ENCODE data around the gene SLC35D3.

SLC35D3 gene

DNA sequence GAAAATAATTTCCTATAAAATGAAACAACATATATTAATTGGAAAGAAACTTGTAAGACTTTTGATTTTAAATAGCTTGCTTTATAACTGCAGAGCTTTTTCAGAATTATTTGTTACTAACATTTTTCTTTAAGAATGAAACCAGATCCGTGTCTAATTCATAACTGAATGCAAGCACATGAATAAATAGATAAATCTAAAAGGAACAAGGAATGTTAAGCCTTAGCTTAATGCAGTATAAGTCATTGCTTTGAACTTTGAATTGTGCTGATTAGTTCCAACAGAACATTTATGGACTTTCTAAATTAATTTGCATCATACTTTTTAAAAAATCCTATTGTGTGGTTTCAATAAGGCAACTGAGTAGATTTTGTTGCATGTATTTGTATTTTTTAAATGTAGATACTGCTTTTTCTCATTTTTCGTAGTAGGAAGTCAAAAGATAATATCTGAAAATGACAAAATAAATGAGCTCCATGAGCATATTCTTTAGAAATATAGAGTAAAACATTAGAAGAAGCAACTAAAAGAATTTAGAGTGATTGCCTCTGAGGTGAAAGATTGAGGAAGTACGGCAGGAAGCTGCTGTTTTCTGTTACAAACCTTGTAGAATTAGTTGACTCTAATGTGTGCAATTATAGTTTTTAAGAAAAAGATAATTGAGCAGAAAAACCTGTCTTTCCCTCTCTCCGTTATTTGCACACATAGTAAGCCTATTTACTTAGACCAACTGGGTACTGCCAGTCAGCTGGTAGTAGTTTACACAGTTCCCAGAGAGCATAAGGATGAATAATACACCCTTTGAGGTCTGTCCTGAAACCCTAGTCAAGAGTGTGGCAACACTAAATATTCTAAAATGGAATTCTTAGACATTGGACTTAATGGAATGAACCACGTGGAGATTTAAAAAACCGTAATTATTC, 32.6 kb upstream of the SLC35D3 start:
- POLR2A ChIA-PET: no interaction called here
- DNase-seq (ENCODE audit: low read depth, low spot score): no peak
- CTCF ChIA-PET: no interaction called here
- no peak overlapping the region for H3K4me3 ChIP-seq (ENCODE audit: low read depth, low read length)
- TF ChIP-seq, protein P1, sequence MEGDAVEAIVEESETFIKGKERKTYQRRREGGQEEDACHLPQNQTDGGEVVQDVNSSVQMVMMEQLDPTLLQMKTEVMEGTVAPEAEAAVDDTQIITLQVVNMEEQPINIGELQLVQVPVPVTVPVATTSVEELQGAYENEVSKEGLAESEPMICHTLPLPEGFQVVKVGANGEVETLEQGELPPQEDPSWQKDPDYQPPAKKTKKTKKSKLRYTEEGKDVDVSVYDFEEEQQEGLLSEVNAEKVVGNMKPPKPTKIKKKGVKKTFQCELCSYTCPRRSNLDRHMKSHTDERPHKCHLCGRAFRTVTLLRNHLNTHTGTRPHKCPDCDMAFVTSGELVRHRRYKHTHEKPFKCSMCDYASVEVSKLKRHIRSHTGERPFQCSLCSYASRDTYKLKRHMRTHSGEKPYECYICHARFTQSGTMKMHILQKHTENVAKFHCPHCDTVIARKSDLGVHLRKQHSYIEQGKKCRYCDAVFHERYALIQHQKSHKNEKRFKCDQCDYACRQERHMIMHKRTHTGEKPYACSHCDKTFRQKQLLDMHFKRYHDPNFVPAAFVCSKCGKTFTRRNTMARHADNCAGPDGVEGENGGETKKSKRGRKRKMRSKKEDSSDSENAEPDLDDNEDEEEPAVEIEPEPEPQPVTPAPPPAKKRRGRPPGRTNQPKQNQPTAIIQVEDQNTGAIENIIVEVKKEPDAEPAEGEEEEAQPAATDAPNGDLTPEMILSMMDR (IDR thresholded peaks at IDR 0.05; ENCODE audit: insufficient read depth, low read length, missing control alignments): no peak

DNA sequence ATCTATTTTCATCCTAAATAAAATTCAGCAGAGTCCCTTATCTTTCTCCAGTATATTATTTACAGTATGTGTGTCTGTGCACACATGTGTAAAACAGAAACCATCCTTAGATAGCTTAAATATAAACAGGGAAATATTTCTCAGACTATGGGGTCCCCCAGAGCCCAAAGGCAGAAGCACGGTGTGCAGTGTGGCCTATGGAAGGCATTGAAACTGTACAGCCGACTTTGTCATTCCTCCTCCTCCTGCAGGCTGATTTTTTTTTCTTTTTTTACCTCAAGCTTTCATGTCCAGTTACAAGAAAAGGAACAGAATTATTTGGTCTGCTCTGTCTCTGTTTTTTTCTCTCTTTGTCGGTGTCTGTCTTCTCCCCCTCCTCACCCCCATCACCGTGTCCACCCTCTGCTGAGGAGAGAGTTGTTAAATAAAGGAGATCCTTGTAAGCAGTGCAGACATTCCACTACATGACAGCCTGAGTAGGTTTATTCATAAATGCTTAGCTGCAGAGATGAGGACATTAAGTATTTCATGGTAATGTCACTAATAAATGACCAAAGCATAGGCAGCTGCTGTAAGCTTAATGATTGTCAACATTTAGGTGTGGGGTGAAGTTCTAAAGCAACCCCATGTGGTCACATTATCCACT, 31.8 kb upstream of the SLC35D3 start:
- ChIA-PET POLR2A (no interaction called here), CTCF (no interaction called here)
- TF ChIP-seq, protein P1 (IDR thresholded peaks at IDR 0.05; ENCODE audit: insufficient read depth, low read length, missing control alignments): no peak
- no peak overlapping the region for H3K4me3 ChIP-seq (ENCODE audit: low read depth, low read length)
- DNase-seq (ENCODE audit: low read depth, low spot score): no peak

DNA sequence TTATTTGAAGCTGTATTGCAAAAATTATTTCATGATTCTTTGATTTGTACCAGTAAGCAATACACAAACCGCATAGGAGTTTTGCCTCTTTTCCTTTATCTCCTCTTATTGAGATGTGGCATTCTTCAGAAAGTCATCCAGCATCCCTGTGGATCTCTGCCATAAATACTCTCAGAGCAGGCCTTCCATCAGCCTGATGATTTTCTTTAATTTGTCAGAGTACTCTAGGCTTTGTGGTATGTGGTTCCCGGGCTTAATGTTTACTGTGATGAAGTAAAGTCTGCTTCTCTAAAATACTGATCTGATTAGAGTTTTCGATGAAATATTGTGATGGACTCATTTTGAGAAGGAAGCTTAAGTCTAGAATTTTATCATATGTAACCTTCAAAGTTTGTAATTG, 31.1 kb upstream of the SLC35D3 start:
- ChIA-PET CTCF (no interaction called here), POLR2A (no interaction called here)
- no peak overlapping the region for H3K4me3 ChIP-seq (ENCODE audit: low read depth, low read length)
- TF ChIP-seq, protein P1 (IDR thresholded peaks at IDR 0.05; ENCODE audit: insufficient read depth, low read length, missing control alignments): no peak
- DNase-seq (ENCODE audit: low read depth, low spot score): no peak

DNA sequence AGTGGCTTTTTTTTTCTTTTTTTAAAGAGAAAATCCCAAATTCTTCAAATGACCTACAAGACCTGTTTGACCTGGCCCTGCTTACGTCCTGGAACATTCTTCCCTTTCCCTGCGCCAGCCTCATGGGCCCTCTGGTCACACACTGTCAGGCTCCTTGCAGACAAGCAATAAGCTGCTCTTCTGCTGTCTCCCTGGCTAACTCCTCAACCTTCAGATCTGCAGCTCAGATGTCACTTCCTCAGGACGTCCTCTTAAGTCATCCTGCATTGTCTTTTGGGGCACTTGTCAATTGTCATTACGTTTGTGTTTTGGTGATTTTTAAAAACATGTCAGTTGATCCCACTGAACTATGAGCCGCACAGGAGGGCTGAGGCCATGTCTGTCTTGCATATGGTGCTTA, 28.9 kb upstream of the SLC35D3 start:
- H3K4me3 ChIP-seq (ENCODE audit: low read depth, low read length): no peak overlapping the region
- TF ChIP-seq, protein P1 (IDR thresholded peaks at IDR 0.05; ENCODE audit: insufficient read depth, low read length, missing control alignments): no peak
- ChIA-PET CTCF (no interaction called here), POLR2A (no interaction called here)
- no peak for DNase-seq (ENCODE audit: low read depth, low spot score)

DNA sequence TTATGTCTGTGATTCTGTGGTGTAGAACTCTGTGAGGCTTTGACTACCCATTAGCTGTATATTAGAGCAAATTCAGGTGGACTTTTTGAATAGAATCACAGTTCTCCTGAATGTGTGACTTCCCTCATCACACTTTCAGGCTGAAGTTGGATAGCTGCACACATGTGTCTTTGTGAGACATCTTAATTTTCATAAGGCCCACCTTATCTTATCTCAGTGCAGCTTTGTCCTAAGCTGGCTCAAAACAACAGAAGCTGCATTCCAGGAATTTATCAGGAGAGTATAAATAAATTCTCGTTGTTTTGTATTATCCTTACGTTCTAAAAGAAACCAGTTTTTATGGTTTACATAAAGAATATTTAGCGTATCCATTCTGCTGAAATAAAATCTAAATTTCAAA, 26.2 kb upstream of the SLC35D3 start:
- TF ChIP-seq, protein P1 (IDR thresholded peaks at IDR 0.05; ENCODE audit: insufficient read depth, low read length, missing control alignments): no peak
- DNase-seq (ENCODE audit: low read depth, low spot score): no peak
- H3K4me3 ChIP-seq (ENCODE audit: low read depth, low read length): no peak overlapping the region
- ChIA-PET CTCF (interaction anchor here (0.8 kb wide), 1 partner anchor 252 kb away, joined by 3 read pairs; no protein-coding TSS in a partner anchor), POLR2A (interaction anchor here (0.6 kb wide), 1 partner anchor 29 kb away, joined by 3 read pairs; no protein-coding TSS in a partner anchor)

DNA sequence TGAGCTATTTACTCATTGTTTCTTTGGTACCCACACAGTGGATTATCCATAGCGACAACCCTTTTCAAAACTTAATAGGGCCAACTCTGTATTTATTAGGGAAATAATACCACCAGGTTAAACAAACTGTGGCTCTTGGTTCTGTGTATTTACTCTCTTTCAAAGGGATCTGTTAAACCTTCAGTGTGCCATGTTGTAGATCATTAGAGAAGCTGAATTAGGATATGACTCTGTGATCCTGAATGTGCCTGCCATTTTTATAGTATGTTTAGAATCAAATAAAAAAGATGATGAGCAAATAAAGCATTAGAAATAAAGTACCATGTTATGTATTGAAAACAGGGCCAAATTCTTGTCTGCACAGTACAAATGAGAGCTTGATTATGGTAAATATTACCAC, 25.0 kb upstream of the SLC35D3 start:
- POLR2A ChIA-PET: no interaction called here
- TF ChIP-seq, protein P1 (IDR thresholded peaks at IDR 0.05; ENCODE audit: insufficient read depth, low read length, missing control alignments): no peak
- no peak overlapping the region for H3K4me3 ChIP-seq (ENCODE audit: low read depth, low read length)
- CTCF ChIA-PET: no interaction called here
- no peak for DNase-seq (ENCODE audit: low read depth, low spot score)
